HG03442 (cell line): ENCODE data around the gene MAPKAPK3.
"Not testable (repeated sequence)": the region's sequence is repeated elsewhere in the genome, so short reads cannot be mapped to it uniquely, and the experiment has no call there.

Experiments
- ATAC-seq: cut with Tn5 transposase; IDR thresholded peaks from one replicate; pipeline ENCODE4 v1.9.1; 2021; ENCODE audit warnings: mild to moderate bottlenecking, moderate library complexity; ENCODE audit not compliant: unreplicated experiment

The MAPKAPK3 gene

DNA sequence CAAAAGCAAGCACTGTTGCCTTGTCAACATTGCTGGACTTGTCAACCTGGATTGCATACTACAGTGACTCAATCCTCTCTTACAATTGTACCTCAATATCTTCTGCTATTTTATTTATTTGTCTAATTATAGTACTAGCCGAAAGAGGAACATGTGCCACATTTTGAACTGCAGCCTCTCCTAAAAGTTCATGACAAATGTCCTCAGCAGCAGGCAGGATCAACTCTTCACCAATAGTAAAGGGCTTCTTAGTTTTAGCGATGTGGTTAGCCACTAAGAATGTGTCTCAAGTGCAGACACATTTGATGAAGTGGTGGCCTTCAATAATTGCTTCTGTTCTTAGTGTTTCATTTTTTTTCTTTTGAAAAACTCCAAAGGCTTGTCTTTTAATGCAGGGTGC, 71.0 kb downstream of the MAPKAPK3 start:
- no peak for ATAC-seq

DNA sequence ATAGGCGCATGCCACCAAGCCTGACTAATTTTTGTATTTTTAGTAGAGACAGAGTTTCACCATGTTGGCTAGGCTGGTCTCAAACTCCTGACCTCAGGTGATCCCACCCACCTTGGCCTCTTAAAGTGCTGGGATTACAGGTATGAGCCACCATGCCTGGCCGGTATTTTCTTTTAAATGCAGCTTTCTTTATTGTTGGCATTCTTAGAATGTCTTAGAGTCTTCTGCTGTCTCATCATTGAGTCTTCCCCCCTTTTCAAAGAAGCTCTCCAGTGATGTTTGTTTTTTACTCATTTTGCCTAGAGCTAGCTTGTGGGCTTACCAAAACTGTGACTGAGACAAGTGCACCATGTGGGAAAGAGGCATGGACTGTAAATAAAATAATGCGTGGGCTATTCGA, 71.7 kb downstream of the MAPKAPK3 start:
- ATAC-seq: not testable (repeated sequence)

DNA sequence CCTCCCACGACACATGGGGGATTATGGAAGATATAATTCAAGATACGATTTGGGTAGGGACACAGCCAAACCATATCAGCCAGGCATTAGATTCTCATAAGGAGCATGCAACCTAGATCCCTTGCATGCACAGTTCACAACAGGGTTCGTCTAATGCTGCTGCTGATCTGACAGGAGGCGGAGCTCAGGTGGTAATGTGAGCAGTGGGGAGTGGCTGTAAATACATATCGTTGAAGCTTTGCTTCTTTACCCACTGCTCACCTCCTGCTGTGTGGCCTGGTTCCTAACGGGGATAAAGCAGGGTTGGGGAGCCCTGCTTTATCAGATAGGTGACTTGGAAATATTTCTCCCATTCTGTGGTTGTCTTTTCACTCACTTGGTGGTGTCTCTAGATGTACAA, 72.6 kb downstream of the MAPKAPK3 start:
- ATAC-seq: no peak

DNA sequence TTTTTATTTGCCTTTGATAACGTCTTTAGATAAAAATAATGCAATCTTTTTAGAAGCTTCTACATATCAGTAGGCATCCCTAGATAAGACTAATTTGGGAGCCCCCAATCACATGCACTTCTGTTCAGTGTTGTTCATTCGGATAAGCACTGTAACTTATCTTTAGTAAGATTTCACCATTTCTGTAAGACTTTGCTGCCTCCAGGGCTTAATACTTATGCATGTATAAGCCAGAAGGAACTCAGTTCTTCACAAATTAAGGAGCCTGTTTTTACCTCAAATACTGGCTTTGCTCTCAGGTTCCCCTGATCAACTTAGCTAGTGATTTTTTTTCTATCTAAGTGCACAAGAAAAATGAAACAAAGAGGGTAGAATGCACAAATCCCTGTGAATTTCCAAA, 78.1 kb downstream of the MAPKAPK3 start:
- ATAC-seq: no peak

DNA sequence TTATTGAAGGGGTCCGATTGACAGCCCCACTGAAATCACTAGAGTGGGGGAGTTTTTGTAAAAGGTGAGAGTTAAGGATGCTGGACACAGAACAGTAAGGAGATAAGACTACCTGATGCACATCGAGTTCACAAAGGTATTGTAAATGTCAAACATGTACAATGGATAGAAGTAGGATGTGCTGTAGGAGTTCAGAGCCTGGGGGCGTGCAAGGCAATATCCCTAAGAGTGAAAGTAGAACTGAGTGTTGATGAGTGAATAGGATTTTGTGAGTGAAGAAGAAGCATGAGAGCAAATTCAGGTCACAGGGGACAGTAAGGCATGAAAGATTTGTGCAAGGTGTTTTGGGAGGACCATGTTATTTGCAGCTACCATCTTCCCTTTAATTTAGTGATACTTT, 79.3 kb downstream of the MAPKAPK3 start:
- ATAC-seq: no peak

DNA sequence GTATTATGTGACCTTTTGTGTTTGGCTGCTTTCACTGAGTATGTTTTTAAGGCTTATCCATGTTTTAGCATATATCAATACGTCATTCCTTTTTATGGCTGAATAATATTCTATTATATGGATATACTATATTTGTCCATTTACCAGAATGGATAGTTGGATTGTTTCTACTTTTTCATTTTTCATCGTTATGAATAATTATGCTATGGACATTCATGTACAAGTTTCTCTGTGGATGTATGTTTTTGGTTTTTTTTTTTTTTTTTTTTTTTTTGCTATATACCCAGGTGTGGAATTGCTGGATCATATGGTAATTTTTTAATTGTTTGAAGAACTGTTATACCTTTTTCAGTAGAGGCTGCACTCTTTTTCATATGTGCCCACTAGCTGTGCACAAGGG, 81.3 kb downstream of the MAPKAPK3 start:
- no peak for ATAC-seq
